Measurements from ENCODE around the gene ENKD1.

ENKD1 gene

GRCh38 chr16:67655363-67655762, 11.2 kb downstream of the ENKD1 start:
- peaks cover 37% of the 10 kb centered on the region for H3K36me3 Mint-ChIP-seq (ENCODE audit: low read depth)
- H3K9me3 Mint-ChIP-seq: no peaks in the 10 kb centered on the region
- peaks cover 12% of the 10 kb centered on the region for H3K4me1 Mint-ChIP-seq (ENCODE audit: low read depth)
- H3K4me3 Mint-ChIP-seq: no peak overlapping the region
- peaks cover 8% of the 10 kb centered on the region for H3K27me3 Mint-ChIP-seq
- no peak overlapping the region for H3K27ac Mint-ChIP-seq
- intact Hi-C loops (cut with micrococcal nuclease): no loop called here

- peaks cover 8% of the 10 kb centered on the region for H3K4me1 Mint-ChIP-seq (ENCODE audit: low read depth)
- intact Hi-C loops (cut with micrococcal nuclease): no loop called here
- H3K27me3 Mint-ChIP-seq: peaks cover 10% of the 10 kb centered on the region
- no peak overlapping the region for H3K27ac Mint-ChIP-seq
- peaks cover 29% of the 10 kb centered on the region for H3K36me3 Mint-ChIP-seq (ENCODE audit: low read depth)
- no peaks in the 10 kb centered on the region for H3K9me3 Mint-ChIP-seq
- no peak overlapping the region for H3K4me3 Mint-ChIP-seq
These were observed 12.1 kb downstream of the ENKD1 start for GRCh38 chr16:67654403-67654911.

- Mint-ChIP-seq H3K4me3 (no peak overlapping the region), H3K4me1 (ENCODE audit: low read depth) (peaks cover 3% of the 10 kb centered on the region), H3K27ac (no peak overlapping the region), H3K36me3 (ENCODE audit: low read depth) (peaks cover 27% of the 10 kb centered on the region), H3K27me3 (peaks cover 10% of the 10 kb centered on the region), H3K9me3 (no peaks in the 10 kb centered on the region)
- intact Hi-C loops (cut with micrococcal nuclease): no loop called here
These were observed 12.7 kb downstream of the ENKD1 start for GRCh38 chr16:67653789-67654402.

- Mint-ChIP-seq H3K4me1 (ENCODE audit: low read depth) (no peaks in the 10 kb centered on the region), H3K27ac (no peak overlapping the region)
These were observed 13.3 kb downstream of the ENKD1 start for GRCh38 chr16:67653128-67653788.

GRCh38 chr16:67652578-67653127, 13.9 kb downstream of the ENKD1 start:
- peaks cover 15% of the 10 kb centered on the region for H3K36me3 Mint-ChIP-seq (ENCODE audit: low read depth)
- H3K4me1 Mint-ChIP-seq (ENCODE audit: low read depth): no peaks in the 10 kb centered on the region
- peaks cover 10% of the 10 kb centered on the region for H3K27me3 Mint-ChIP-seq
- no peak overlapping the region for H3K27ac Mint-ChIP-seq
- intact Hi-C loops (cut with micrococcal nuclease): no loop called here
- H3K9me3 Mint-ChIP-seq: no peaks in the 10 kb centered on the region
- H3K4me3 Mint-ChIP-seq: no peak overlapping the region

More at GRCh38 chr16:67653128-67653788, 13.3 kb downstream of the ENKD1 start:
- Mint-ChIP-seq H3K36me3 (ENCODE audit: low read depth) (peaks cover 21% of the 10 kb centered on the region), H3K4me3 (no peak overlapping the region), H3K27me3 (peaks cover 10% of the 10 kb centered on the region), H3K9me3 (no peaks in the 10 kb centered on the region)
- intact Hi-C loops (cut with micrococcal nuclease): no loop called here

GRCh38 chr16:67651847-67652246, 14.7 kb downstream of the ENKD1 start:
- H3K27me3 Mint-ChIP-seq: peaks cover 10% of the 10 kb centered on the region
- H3K27ac Mint-ChIP-seq: no peak overlapping the region
- H3K4me1 Mint-ChIP-seq (ENCODE audit: low read depth): no peaks in the 10 kb centered on the region
- H3K36me3 Mint-ChIP-seq (ENCODE audit: low read depth): peaks cover 7% of the 10 kb centered on the region
- H3K9me3 Mint-ChIP-seq: no peaks in the 10 kb centered on the region
- no peak overlapping the region for H3K4me3 Mint-ChIP-seq
- intact Hi-C loops (cut with micrococcal nuclease): no loop called here

GRCh38 chr16:67651039-67651438, 15.5 kb downstream of the ENKD1 start:
- Mint-ChIP-seq H3K9me3 (no peaks in the 10 kb centered on the region), H3K4me3 (no peak overlapping the region), H3K27me3 (peaks cover 13% of the 10 kb centered on the region), H3K36me3 (ENCODE audit: low read depth) (no peaks in the 10 kb centered on the region), H3K27ac (no peak overlapping the region), H3K4me1 (ENCODE audit: low read depth) (no peaks in the 10 kb centered on the region)
- intact Hi-C loops (cut with micrococcal nuclease): no loop called here

GRCh38 chr16:67650023-67650422, 16.5 kb downstream of the ENKD1 start:
- no peak overlapping the region for H3K4me3 Mint-ChIP-seq
- H3K27ac Mint-ChIP-seq: no peak overlapping the region
- H3K9me3 Mint-ChIP-seq: no peaks in the 10 kb centered on the region
- H3K4me1 Mint-ChIP-seq (ENCODE audit: low read depth): no peaks in the 10 kb centered on the region
- no peaks in the 10 kb centered on the region for H3K36me3 Mint-ChIP-seq (ENCODE audit: low read depth)
- peaks cover 23% of the 10 kb centered on the region for H3K27me3 Mint-ChIP-seq
- intact Hi-C loops (cut with micrococcal nuclease): no loop called here

GRCh38 chr16:67649494-67649931, 17.0 kb downstream of the ENKD1 start:
- Mint-ChIP-seq H3K27me3 (peaks cover 25% of the 10 kb centered on the region), H3K4me1 (ENCODE audit: low read depth) (no peaks in the 10 kb centered on the region), H3K27ac (no peak overlapping the region), H3K9me3 (no peaks in the 10 kb centered on the region), H3K36me3 (ENCODE audit: low read depth) (no peaks in the 10 kb centered on the region), H3K4me3 (no peak overlapping the region)
- intact Hi-C loops (cut with micrococcal nuclease): no loop called here

- H3K27me3 Mint-ChIP-seq: peaks cover 32% of the 10 kb centered on the region
- intact Hi-C loops (cut with micrococcal nuclease): no loop called here
- H3K4me3 Mint-ChIP-seq: no peak overlapping the region
- H3K9me3 Mint-ChIP-seq: no peaks in the 10 kb centered on the region
- H3K27ac Mint-ChIP-seq: no peak overlapping the region
- no peaks in the 10 kb centered on the region for H3K4me1 Mint-ChIP-seq (ENCODE audit: low read depth)
- no peaks in the 10 kb centered on the region for H3K36me3 Mint-ChIP-seq (ENCODE audit: low read depth)
These were observed 17.7 kb downstream of the ENKD1 start for GRCh38 chr16:67648764-67649407.

- peaks cover 35% of the 10 kb centered on the region for H3K27me3 Mint-ChIP-seq
- no peak overlapping the region for H3K4me3 Mint-ChIP-seq
- H3K9me3 Mint-ChIP-seq: no peaks in the 10 kb centered on the region
- H3K4me1 Mint-ChIP-seq (ENCODE audit: low read depth): no peaks in the 10 kb centered on the region
- intact Hi-C loops (cut with micrococcal nuclease): no loop called here
- H3K27ac Mint-ChIP-seq: no peak overlapping the region
- no peaks in the 10 kb centered on the region for H3K36me3 Mint-ChIP-seq (ENCODE audit: low read depth)
These were observed 18.3 kb downstream of the ENKD1 start for GRCh38 chr16:67648088-67648763.

- Mint-ChIP-seq H3K4me3 (no peak overlapping the region), H3K36me3 (ENCODE audit: low read depth) (no peaks in the 10 kb centered on the region), H3K27ac (no peak overlapping the region), H3K27me3 (peaks cover 35% of the 10 kb centered on the region), H3K9me3 (no peaks in the 10 kb centered on the region), H3K4me1 (ENCODE audit: low read depth) (no peaks in the 10 kb centered on the region)
- intact Hi-C loops (cut with micrococcal nuclease): no loop called here
These were observed 18.9 kb downstream of the ENKD1 start for GRCh38 chr16:67647681-67648080.

- H3K27ac Mint-ChIP-seq: peak overlapping the region; percentile 43
These were observed 19.4 kb downstream of the ENKD1 start for GRCh38 chr16:67647111-67647651.

More at GRCh38 chr16:67647111-67647651, 19.4 kb downstream of the ENKD1 start:
- H3K9me3 Mint-ChIP-seq: no peaks in the 10 kb centered on the region
- H3K27me3 Mint-ChIP-seq: peaks cover 36% of the 10 kb centered on the region
- no peak overlapping the region for H3K4me3 Mint-ChIP-seq
- no peaks in the 10 kb centered on the region for H3K36me3 Mint-ChIP-seq (ENCODE audit: low read depth)
- no peaks in the 10 kb centered on the region for H3K4me1 Mint-ChIP-seq (ENCODE audit: low read depth)
- intact Hi-C loops (cut with micrococcal nuclease): no loop called here
